HepG2 (cell line): ENCODE measurements around the gene NEURL2. TPM values are rescaled to one million over a fixed set of nuclear protein-coding genes. Genes with fewer than 3 reads are reported as not detected.

ENCODE experiments used
- ARID2 ChIP-seq: sonication (generic); formaldehyde crosslinking; IDR thresholded peaks from 2 replicates; pipeline ENCODE4 v1.8.1; 2022; ENCODE audit warnings: mild to moderate bottlenecking, missing genetic modification reagents, borderline replicate concordance
- ARNTL ChIP-seq: sonication (generic); formaldehyde crosslinking; IDR thresholded peaks from 2 replicates; pipeline ENCODE4 v1.4.0; 2020; ENCODE audit warnings: mild to moderate bottlenecking, missing genetic modification reagents
- ATF7 ChIP-seq, 2 experiments: fragments of 450-650 bp in 1 of 2; sonication (generic) in 1 of 2; formaldehyde crosslinking in 1 of 2; IDR thresholded peaks; 2 replicates each; pipeline versions ENCODE4 v1.4.0 to v1.6.1; 2016 to 2020; ENCODE audit warnings: antibody characterized with exemption in 1 of 2, mild to moderate bottlenecking in 1 of 2, missing genetic modification reagents in 1 of 2
- CBX5 ChIP-seq: sonication (generic); formaldehyde crosslinking; IDR thresholded peaks from 2 replicates; pipeline ENCODE4 v1.4.0; 2020; ENCODE audit warnings: missing genetic modification reagents, borderline replicate concordance
- HDAC2 ChIP-seq: sonication (generic); formaldehyde crosslinking; IDR thresholded peaks from 2 replicates; pipeline ENCODE4 v1.4.0; 2020; ENCODE audit warnings: missing genetic modification reagents
- HIVEP1 ChIP-seq: sonication (generic); formaldehyde crosslinking; IDR thresholded peaks from 2 replicates; pipeline ENCODE4 v1.4.0; 2020; ENCODE audit warnings: mild to moderate bottlenecking, missing genetic modification reagents
- HNRNPK ChIP-seq: fragments of 200-400 bp; formaldehyde crosslinking; IDR thresholded peaks from 2 replicates; pipeline ENCODE4 v1.6.1; 2018; ENCODE audit warnings: low read length, low read depth, moderate library complexity, mild to moderate bottlenecking; ENCODE audit not compliant: poor library complexity, severe bottlenecking
- HOXA3 ChIP-seq: sonication (generic); formaldehyde crosslinking; IDR thresholded peaks from 2 replicates; pipeline ENCODE4 v1.5.0; 2020; ENCODE audit warnings: missing genetic modification reagents
- MTF1 ChIP-seq: sonication (generic); formaldehyde crosslinking; IDR thresholded peaks from 2 replicates; pipeline ENCODE4 v1.5.0; 2020; ENCODE audit warnings: missing genetic modification reagents
- RAD51 ChIP-seq: fragments of 450-650 bp; IDR thresholded peaks from 2 replicates; pipeline ENCODE4 v1.6.1; 2016; ENCODE audit warnings: borderline replicate concordance
- RFXAP ChIP-seq: sonication (generic); formaldehyde crosslinking; IDR thresholded peaks from 2 replicates; pipeline ENCODE4 v1.4.0; 2020; ENCODE audit warnings: missing genetic modification reagents, borderline replicate concordance
- ZNF34 ChIP-seq: sonication (generic); formaldehyde crosslinking; IDR thresholded peaks from 2 replicates; pipeline ENCODE4 v1.4.0; 2020; ENCODE audit warnings: mild to moderate bottlenecking, missing genetic modification reagents, borderline replicate concordance
- ZNF383 ChIP-seq: sonication (generic); formaldehyde crosslinking; IDR thresholded peaks from 2 replicates; pipeline ENCODE4 v1.4.0; 2020; ENCODE audit warnings: missing genetic modification reagents, mild to moderate bottlenecking, borderline replicate concordance
- ZNF652 ChIP-seq: IDR thresholded peaks from 2 replicates; pipeline ENCODE4 v1.6.1; 2016; ENCODE audit warnings: low read depth, borderline replicate concordance
- ZNF781 ChIP-seq: sonication (generic); formaldehyde crosslinking; IDR thresholded peaks from 2 replicates; pipeline ENCODE4 v1.5.1; 2020; ENCODE audit warnings: borderline replicate concordance, mild to moderate bottlenecking, missing genetic modification reagents; ENCODE audit errors: not compliant biosample characterization
- ZNF883 ChIP-seq: sonication (generic); formaldehyde crosslinking; IDR thresholded peaks from 2 replicates; pipeline ENCODE4 v1.5.1; 2020; ENCODE audit warnings: mild to moderate bottlenecking, missing genetic modification reagents; ENCODE audit errors: not compliant biosample characterization
- polyA plus RNA-seq, 8 experiments: library from polyadenylated mRNA; depleted of rRNA in 3 of 8; stranded (reverse) in 7 of 8; unstranded in 1 of 8; fragments of >200 nt; fragmentation: Illumina TruSeq in 4 of 8; extraction: Trizol in 4 of 8; gene quantifications; 2 replicates each; pipeline versions ENCODE4 v1.2.1 to v1.2.3, GENCODE V29; 2011 to 2016; ENCODE audit warnings: low read depth in 4 of 8, missing spikeins in 1 of 8, mixed read lengths in 1 of 8; ENCODE audit not compliant: insufficient read depth in 1 of 8
- total RNA-seq, 5 experiments: library from RNA; depleted of rRNA; stranded (reverse); fragments of >200 nt; fragmentation: Illumina TruSeq; extraction: Trizol; gene quantifications; 2 replicates each; pipeline ENCODE4 v1.2.3, GENCODE V29; 2016; ENCODE audit warnings: low read depth in 1 of 5
- TF ChIP-seq, protein P1 (sequence below): sonication (generic); formaldehyde crosslinking; IDR thresholded peaks from 2 replicates; pipeline ENCODE4 v1.4.0; 2020; ENCODE audit warnings: mild to moderate bottlenecking, missing genetic modification reagents
- TF ChIP-seq, protein P2 (sequence below): sonication (generic); formaldehyde crosslinking; IDR thresholded peaks from 2 replicates; pipeline ENCODE4 v1.4.0; 2020; ENCODE audit warnings: missing genetic modification reagents
- TF ChIP-seq, protein P3 (sequence below): sonication (generic); formaldehyde crosslinking; IDR thresholded peaks from 2 replicates; pipeline ENCODE4 v1.4.0; 2020; ENCODE audit warnings: mild to moderate bottlenecking, missing genetic modification reagents
- TF ChIP-seq, protein P4 (sequence below): sonication (generic); formaldehyde crosslinking; IDR thresholded peaks from 2 replicates; pipeline ENCODE4 v1.8.1; 2023; ENCODE audit warnings: missing genetic modification reagents, inconsistent platforms, borderline replicate concordance
- TF ChIP-seq, protein P5 (sequence below): sonication (generic); formaldehyde crosslinking; IDR thresholded peaks from 2 replicates; pipeline ENCODE4 v1.4.0; 2020; ENCODE audit warnings: missing genetic modification reagents, low read depth, mild to moderate bottlenecking, borderline replicate concordance

Gene NEURL2
- total and polyA plus RNA-seq, 2 of the 13 experiments (the other 11 are each of a cell fraction or from before 2014, with no cell fraction given), result 7.2 to 9.7 TPM

DNA sequence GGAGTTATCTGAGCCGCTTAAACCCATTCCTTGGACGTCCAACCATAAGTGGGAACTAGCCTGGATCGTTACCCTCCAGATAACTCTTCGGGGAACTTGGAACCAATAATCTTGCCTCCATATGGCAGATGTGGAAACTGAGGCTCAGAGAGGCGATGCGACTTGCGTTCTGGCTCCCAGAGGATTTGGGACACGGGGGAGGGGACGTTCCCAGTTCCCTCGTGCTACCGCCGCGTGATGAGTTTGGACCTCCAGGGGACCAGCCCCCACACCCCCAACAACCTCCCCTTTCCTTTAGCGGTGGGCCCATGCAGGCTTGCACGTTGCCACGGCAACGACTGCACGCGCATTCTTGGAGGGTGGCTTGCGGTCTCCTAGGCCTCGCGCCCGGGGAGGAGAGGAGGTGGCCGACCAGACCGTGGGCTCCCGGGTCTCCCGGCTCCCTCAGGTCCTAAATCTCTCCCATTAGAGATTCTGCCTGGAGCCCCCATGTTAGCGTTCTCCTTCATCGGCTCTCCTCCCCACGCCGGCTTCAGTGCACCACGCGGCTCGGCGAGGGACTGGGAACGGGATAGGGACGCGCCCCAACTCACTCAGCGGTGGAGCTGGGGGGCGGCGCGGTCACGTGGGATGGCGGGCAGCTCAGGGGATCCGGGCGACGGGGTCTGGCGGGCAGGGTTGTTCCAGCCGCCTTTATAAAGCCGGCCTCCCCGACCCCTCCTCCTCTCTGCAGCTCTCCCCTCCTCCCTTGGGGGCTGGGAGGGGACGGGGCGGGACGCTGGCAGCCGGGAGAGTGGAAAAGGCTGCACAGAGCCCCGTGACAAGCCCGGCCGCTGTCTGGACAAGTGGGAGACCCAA, 20.7 kb upstream of the NEURL2 start, which contains the start of gene PLTP (continued):
- peak; percentile 8; the same call in 1 of the 2 replicates for TF ChIP-seq RAD51
- peak; percentile 35; the same call in 1 of the 2 replicates for TF ChIP-seq HIVEP1
- 0 out of 2 replicates have a peak, but pooled peaks have one; percentile 64 for TF ChIP-seq ZNF34 (CRISPR knock-in tag)
- 0 out of 2 replicates have a peak, but pooled peaks have one; percentile 14 for TF ChIP-seq RFXAP
- TF ChIP-seq ARNTL, result peak; percentile 79
- no peak for TF ChIP-seq ZNF383 (CRISPR knock-in tag)
- TF ChIP-seq ZNF652 (CRISPR knock-in tag), result no peak
- TF ChIP-seq HDAC2 (CRISPR knock-in tag), result 0 out of 2 replicates have a peak, but pooled peaks have one; percentile 13
- peak; percentile 67 for TF ChIP-seq ZNF781 (CRISPR knock-in tag)
- TF ChIP-seq ZNF883 (CRISPR knock-in tag), result peak; percentile 65
- TF ChIP-seq HNRNPK, result peak; percentile 52
- TF ChIP-seq, protein P1, sequence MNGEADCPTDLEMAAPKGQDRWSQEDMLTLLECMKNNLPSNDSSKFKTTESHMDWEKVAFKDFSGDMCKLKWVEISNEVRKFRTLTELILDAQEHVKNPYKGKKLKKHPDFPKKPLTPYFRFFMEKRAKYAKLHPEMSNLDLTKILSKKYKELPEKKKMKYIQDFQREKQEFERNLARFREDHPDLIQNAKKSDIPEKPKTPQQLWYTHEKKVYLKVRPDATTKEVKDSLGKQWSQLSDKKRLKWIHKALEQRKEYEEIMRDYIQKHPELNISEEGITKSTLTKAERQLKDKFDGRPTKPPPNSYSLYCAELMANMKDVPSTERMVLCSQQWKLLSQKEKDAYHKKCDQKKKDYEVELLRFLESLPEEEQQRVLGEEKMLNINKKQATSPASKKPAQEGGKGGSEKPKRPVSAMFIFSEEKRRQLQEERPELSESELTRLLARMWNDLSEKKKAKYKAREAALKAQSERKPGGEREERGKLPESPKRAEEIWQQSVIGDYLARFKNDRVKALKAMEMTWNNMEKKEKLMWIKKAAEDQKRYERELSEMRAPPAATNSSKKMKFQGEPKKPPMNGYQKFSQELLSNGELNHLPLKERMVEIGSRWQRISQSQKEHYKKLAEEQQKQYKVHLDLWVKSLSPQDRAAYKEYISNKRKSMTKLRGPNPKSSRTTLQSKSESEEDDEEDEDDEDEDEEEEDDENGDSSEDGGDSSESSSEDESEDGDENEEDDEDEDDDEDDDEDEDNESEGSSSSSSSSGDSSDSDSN (CRISPR knock-in tag), result peak; percentile 23; the same call in 1 of the 2 replicates
- TF ChIP-seq ARID2 (CRISPR knock-in tag), result peak; percentile 58; the same call in 1 of the 2 replicates
- no peak for TF ChIP-seq CBX5
- TF ChIP-seq, protein P2, sequence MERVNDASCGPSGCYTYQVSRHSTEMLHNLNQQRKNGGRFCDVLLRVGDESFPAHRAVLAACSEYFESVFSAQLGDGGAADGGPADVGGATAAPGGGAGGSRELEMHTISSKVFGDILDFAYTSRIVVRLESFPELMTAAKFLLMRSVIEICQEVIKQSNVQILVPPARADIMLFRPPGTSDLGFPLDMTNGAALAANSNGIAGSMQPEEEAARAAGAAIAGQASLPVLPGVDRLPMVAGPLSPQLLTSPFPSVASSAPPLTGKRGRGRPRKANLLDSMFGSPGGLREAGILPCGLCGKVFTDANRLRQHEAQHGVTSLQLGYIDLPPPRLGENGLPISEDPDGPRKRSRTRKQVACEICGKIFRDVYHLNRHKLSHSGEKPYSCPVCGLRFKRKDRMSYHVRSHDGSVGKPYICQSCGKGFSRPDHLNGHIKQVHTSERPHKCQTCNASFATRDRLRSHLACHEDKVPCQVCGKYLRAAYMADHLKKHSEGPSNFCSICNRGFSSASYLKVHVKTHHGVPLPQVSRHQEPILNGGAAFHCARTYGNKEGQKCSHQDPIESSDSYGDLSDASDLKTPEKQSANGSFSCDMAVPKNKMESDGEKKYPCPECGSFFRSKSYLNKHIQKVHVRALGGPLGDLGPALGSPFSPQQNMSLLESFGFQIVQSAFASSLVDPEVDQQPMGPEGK (CRISPR knock-in tag), result peak; percentile 59
- no peak for TF ChIP-seq ATF7 (IDR thresholded peaks at IDR 0.05)
- TF ChIP-seq ATF7 (CRISPR knock-in tag; IDR thresholded peaks at IDR 0.05), result no peak
- TF ChIP-seq, protein P3, sequence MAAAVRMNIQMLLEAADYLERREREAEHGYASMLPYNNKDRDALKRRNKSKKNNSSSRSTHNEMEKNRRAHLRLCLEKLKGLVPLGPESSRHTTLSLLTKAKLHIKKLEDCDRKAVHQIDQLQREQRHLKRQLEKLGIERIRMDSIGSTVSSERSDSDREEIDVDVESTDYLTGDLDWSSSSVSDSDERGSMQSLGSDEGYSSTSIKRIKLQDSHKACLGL (CRISPR knock-in tag), result peak; percentile 68; the same call in 1 of the 2 replicates
- peak; percentile 24; the same call in 1 of the 2 replicates for TF ChIP-seq HOXA3
- TF ChIP-seq, protein P4, sequence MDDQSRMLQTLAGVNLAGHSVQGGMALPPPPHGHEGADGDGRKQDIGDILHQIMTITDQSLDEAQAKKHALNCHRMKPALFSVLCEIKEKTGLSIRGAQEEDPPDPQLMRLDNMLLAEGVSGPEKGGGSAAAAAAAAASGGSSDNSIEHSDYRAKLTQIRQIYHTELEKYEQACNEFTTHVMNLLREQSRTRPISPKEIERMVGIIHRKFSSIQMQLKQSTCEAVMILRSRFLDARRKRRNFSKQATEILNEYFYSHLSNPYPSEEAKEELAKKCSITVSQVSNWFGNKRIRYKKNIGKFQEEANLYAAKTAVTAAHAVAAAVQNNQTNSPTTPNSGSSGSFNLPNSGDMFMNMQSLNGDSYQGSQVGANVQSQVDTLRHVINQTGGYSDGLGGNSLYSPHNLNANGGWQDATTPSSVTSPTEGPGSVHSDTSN (CRISPR knock-in tag), result no peak
- TF ChIP-seq, protein P5, sequence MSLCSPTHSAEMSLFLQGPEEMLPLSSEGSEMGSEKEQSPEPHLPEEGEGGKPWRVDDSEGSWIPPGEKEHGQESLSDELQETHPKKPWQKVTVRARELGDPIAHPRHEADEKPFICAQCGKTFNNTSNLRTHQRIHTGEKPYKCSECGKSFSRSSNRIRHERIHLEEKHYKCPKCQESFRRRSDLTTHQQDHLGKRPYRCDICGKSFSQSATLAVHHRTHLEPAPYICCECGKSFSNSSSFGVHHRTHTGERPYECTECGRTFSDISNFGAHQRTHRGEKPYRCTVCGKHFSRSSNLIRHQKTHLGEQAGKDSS (CRISPR knock-in tag), result 0 out of 2 replicates have a peak, but pooled peaks have one; percentile 73
- TF ChIP-seq MTF1, result no peak
